Loucy (cell line): ENCODE data around the gene PDZRN3.

Experiments used
- EZH2phosphoT487 ChIP-seq: fragments of 200-600 bp; IDR thresholded peaks from 2 replicates; pipeline ENCODE4 v1.6.1; 2018; ENCODE audit warnings: antibody characterized with exemption, mild to moderate bottlenecking, moderate library complexity, borderline replicate concordance
- TF ChIP-seq, protein P1 (sequence below): fragments of 200-600 bp; sonication (generic); conservative IDR thresholded peaks from 2 replicates; pipeline ENCODE4 v1.5.1; 2014; ENCODE audit warnings: mild to moderate bottlenecking, antibody characterized with exemption, low read length

DNA sequence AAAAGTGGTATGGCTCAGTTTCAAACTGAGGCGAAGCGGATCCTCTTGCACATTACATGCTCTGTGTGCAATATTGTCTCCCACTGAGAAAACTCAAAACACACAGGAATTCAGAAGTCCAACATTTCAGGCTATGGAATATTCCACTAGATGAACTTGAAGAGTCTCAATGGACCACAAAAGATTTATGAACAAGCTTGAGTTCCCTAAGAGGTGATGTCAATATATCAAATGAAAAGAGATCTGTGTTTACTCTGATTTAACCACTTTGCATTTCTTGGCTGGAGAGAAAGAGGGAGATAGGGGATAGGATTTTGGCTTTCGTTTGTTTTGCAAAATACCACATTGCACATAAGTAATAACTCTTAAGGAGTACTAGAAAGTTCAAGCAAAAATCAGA, 20.3 kb downstream of the PDZRN3 start:
- TF ChIP-seq, protein P1, sequence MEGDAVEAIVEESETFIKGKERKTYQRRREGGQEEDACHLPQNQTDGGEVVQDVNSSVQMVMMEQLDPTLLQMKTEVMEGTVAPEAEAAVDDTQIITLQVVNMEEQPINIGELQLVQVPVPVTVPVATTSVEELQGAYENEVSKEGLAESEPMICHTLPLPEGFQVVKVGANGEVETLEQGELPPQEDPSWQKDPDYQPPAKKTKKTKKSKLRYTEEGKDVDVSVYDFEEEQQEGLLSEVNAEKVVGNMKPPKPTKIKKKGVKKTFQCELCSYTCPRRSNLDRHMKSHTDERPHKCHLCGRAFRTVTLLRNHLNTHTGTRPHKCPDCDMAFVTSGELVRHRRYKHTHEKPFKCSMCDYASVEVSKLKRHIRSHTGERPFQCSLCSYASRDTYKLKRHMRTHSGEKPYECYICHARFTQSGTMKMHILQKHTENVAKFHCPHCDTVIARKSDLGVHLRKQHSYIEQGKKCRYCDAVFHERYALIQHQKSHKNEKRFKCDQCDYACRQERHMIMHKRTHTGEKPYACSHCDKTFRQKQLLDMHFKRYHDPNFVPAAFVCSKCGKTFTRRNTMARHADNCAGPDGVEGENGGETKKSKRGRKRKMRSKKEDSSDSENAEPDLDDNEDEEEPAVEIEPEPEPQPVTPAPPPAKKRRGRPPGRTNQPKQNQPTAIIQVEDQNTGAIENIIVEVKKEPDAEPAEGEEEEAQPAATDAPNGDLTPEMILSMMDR, result no peak
- no peak for TF ChIP-seq EZH2phosphoT487
